Duodenal mucosa (tissue), 2 donors: ENCODE results near the gene TLE5.
"Not testable (repeated sequence)": the region's sequence is repeated elsewhere in the genome, so short reads cannot be mapped to it uniquely, and the experiment has no call there.

Source experiments
- H3K27ac ChIP-seq: one replicate; pipeline ENCODE4 v1.7.0; 2013; ENCODE audit warnings: low read depth, low read length
- H3K27me3 ChIP-seq, 2 donors: one replicate each; pipeline ENCODE4 v1.7.0; 2013; ENCODE audit warnings: low read length in 2 of 2, control low read depth in 1 of 2; ENCODE audit not compliant: insufficient read depth in 2 of 2, control insufficient read depth in 1 of 2
- H3K36me3 ChIP-seq, 2 donors: one replicate each; pipeline ENCODE4 v1.7.0; 2013; ENCODE audit warnings: low read length in 2 of 2, control low read depth in 1 of 2; ENCODE audit not compliant: insufficient read depth in 2 of 2, control insufficient read depth in 1 of 2
- H3K4me1 ChIP-seq, 2 donors: one replicate each; pipeline ENCODE4 v1.7.0; 2013; ENCODE audit warnings: low read length in 2 of 2, control low read depth in 1 of 2; ENCODE audit not compliant: insufficient read depth in 2 of 2, control insufficient read depth in 1 of 2
- H3K4me3 ChIP-seq, 2 donors: one replicate each; pipeline ENCODE4 v1.7.0; 2013; ENCODE audit warnings: low read length in 2 of 2, low read depth in 1 of 2
- H3K9ac ChIP-seq, 2 donors: one replicate each; pipeline ENCODE4 v1.7.0; 2013; ENCODE audit warnings: low read length in 2 of 2, low read depth in 1 of 2
- H3K9me3 ChIP-seq, 2 donors: one replicate each; pipeline ENCODE4 v1.7.0; 2013; ENCODE audit warnings: low read length in 2 of 2, control low read depth in 1 of 2; ENCODE audit not compliant: control insufficient read depth in 1 of 2

Gene TLE5

DNA sequence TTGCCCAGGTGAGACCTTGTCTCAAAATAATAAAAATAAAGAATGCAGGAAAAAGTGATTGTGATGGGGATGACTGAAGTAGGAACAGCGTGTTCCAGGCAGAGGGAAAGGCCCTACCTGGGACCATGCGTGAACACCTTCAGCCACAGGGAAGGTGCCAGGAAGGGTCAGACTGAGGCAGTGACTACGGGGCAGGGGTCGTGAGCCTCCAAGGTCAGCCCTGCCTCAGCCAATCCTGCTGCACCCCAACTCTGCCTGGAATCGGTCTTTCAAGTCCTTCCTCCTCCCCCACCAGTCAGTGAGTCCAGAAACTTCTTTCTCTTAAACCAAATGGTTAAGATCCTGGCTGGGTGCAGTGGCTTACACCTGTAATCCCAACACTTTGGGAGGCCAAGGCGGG lies 17.1 kb downstream of the TLE5 start:
- no peak overlapping the region for H3K9ac ChIP-seq
- H3K27ac ChIP-seq: no peak overlapping the region
- H3K36me3 ChIP-seq: no peaks in the 10 kb centered on the region
- no peak overlapping the region for H3K4me3 ChIP-seq
- no peaks in the 10 kb centered on the region for H3K9me3 ChIP-seq
- peaks cover 0 to 4% of the 10 kb centered on the region in 2 donors for H3K4me1 ChIP-seq
- no peaks in the 10 kb centered on the region for H3K27me3 ChIP-seq

DNA sequence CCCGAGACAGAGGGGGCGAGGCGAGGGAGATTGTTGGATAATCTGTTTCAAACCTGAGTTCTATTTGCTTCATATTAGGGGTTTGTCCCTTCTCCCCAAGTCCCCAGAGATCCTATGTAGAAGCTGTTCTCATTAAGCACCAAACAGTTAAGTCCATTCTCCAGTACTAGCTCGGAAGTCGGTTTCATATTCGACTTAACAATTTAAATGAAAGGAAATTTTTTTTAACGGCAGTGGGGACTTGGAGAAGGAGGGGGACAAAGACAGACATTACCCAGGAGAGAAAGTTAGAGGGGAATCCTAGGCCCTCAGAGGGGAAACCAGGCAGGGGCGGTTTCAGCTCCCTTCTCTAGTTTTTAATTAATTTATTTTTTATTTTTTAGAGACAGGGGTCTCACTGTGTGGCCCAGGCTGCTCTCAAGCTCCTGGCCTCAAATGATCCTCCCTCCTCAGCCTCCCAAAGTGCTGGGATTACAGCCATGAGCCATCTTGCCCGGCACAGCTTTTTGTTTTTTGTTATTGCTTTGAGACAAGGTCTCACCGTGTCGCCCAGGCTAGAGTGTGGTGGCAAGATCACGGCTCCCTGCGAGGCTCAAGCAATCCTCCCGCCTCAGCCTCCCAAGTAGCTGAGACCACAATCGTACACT lies 19.6 kb downstream of the TLE5 start:
- H3K9ac ChIP-seq: no peak overlapping the region
- H3K27ac ChIP-seq: no peak overlapping the region
- H3K4me1 ChIP-seq: peaks cover 0 to 4% of the 10 kb centered on the region in 2 donors
- no peaks in the 10 kb centered on the region for H3K36me3 ChIP-seq
- no peak overlapping the region for H3K4me3 ChIP-seq
- H3K27me3 ChIP-seq: no peaks in the 10 kb centered on the region
- no peaks in the 10 kb centered on the region for H3K9me3 ChIP-seq

GRCh38 chr19:3041761-3042620 lies 20.3 kb downstream of the TLE5 start:
- no peak overlapping the region for H3K4me3 ChIP-seq
- no peaks in the 10 kb centered on the region for H3K9me3 ChIP-seq
- H3K27ac ChIP-seq: no peak overlapping the region
- no peaks in the 10 kb centered on the region for H3K27me3 ChIP-seq
- no peaks in the 10 kb centered on the region for H3K36me3 ChIP-seq
- H3K9ac ChIP-seq: no peak overlapping the region
- H3K4me1 ChIP-seq: no peaks in the 10 kb centered on the region

GRCh38 chr19:3041327-3041726 lies 21.0 kb downstream of the TLE5 start:
- Histone ChIP-seq H3K27me3 (no peaks in the 10 kb centered on the region), H3K4me3 (no peak overlapping the region), H3K9me3 (no peaks in the 10 kb centered on the region), H3K36me3 (no peaks in the 10 kb centered on the region), H3K4me1 (peaks cover 0 to 5% of the 10 kb centered on the region in 2 donors), H3K9ac (no peak overlapping the region), H3K27ac (no peak overlapping the region)

DNA sequence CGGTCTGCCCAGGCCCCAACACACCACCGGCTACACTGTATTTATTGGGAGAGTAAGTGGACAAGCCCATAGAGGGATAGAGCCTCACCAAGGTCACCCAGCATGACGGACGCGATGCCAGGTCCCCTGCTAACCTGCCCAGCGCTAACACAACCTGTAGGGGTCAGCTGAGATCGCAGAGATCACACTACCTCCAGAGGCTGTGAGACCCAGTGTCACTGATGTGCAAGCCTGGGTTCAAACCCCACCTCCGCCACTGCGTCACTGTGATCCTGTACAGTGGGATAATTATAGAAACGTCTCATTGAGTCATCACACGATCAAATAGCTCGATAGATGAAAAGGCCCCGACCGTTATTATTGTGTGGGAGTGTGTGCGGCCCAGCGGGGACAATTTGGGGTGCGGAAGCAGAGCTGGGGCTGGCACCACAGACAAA lies 22.6 kb downstream of the TLE5 start:
- Histone ChIP-seq H3K36me3 (no peaks in the 10 kb centered on the region), H3K27me3 (no peaks in the 10 kb centered on the region), H3K4me1 (peaks cover 4 to 12% of the 10 kb centered on the region in 2 donors), H3K4me3 (no peak overlapping the region), H3K27ac (no peak overlapping the region), H3K9ac (no peak overlapping the region), H3K9me3 (no peaks in the 10 kb centered on the region)

DNA sequence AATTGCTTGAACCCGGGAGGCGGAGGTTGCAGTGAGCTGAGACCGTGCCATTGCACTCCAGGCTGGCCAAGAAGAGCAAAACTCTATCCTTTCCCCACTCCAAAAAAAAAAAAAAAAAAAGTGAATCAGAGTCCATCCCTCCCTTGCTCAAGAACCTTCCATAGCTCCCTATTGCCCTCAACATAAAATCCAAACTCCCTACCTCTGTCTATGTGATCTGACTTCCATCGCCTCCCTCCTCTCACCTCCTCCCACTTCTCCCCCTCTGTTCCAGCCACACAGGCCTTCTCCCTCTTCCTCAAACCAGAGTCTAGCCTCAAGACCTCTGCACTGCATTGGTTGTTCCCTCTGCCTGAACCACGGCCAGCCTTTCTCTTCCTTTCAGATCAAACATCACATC lies 23.2 kb downstream of the TLE5 start:
- Histone ChIP-seq H3K9ac (no peak overlapping the region), H3K36me3 (no peaks in the 10 kb centered on the region), H3K27me3 (no peaks in the 10 kb centered on the region), H3K4me3 (no peak overlapping the region), H3K9me3 (no peaks in the 10 kb centered on the region), H3K27ac (no peak overlapping the region), H3K4me1 (peaks cover 10 to 18% of the 10 kb centered on the region in 2 donors)

- Histone ChIP-seq H3K36me3 (no peaks in the 10 kb centered on the region), H3K9me3 (no peaks in the 10 kb centered on the region), H3K4me3 (no peak overlapping the region), H3K9ac (no peak overlapping the region), H3K27ac (no peak overlapping the region), H3K4me1 (peaks cover 10 to 18% of the 10 kb centered on the region in 2 donors), H3K27me3 (no peaks in the 10 kb centered on the region)
These were observed 24.1 kb downstream of the TLE5 start for GRCh38 chr19:3038214-3038613.

DNA sequence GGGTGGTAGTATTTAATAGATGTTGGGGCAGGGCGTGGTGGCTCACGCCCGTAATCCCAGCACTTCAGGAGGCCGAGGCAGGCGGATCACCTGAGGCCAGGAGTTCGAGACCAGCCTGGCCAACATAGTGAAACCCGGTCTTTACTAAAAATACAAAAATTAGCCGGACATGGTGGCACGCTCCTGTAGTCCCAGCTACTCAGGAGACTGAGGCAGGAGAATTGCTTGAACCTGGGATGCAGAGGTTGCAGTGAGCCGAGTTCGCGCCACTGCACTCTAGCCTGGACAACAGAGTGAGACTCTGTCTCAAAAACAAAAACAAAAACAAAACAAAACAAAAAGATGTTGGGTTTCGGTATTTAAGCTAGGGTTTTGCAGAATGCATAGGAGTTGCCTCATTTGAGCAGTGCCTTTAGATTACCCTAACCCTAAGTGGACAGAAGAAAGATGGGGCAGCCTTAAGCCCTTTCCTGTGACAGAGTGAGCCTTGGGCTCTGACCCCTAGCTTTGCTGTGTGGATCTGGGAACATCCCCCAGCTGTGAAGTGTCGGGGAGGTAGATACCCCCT lies 25.2 kb downstream of the TLE5 start:
- H3K36me3 ChIP-seq, H3K27ac ChIP-seq, H3K9me3 ChIP-seq, H3K27me3 ChIP-seq, H3K4me3 ChIP-seq: not testable (repeated sequence)
- H3K9ac ChIP-seq: peak overlapping the region in 1 of 2 donors; percentile 31
- peaks cover 10 to 18% of the 10 kb centered on the region in 2 donors for H3K4me1 ChIP-seq

DNA sequence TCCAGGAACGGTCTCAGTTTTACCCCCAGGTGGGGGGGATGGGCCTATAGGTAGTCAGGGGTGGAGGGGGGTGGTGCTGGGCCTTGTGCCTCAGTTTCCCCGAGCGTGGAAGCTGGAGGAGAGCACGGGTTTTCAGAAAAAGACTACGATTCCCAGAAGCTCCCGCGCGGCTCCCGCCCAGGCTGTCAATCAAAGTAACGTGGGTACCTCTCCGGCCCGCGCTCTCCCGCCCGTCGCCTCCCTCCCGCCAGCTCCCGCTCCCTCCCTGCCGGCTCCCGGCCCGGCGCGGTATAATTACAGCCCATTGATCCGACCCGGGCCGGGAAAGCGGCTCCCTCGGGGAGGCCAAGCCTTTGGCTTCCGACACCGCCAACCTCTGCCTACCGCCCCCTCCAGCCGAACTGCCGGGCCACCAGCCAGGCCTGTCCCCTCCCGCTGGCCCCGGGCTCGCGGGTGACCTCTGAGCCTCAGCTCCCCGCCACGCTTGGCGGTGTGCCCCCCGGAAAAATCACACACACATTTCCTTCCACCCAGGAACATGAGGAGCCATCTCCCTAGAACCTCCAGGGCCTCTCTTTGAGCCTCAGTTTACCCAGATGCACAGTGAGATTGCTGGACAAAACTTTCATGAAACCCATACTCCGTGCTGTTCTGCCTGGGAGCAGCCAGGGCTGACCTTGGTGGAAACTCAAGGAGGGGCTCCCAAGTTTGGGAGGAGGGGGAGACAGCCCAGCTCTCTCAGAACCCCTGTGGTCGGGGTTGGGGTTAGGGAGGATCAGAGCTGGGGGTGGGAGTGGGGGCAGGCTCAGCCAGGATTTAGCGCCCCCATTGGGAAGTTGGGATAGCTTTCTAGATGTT lies 25.9 kb downstream of the TLE5 start:
- Histone ChIP-seq H3K4me3 (peak overlapping the region; percentile 78 to 82), H3K27me3 (no peaks in the 10 kb centered on the region), H3K36me3 (no peaks in the 10 kb centered on the region), H3K27ac (peak overlapping the region; percentile 78), H3K9ac (peak overlapping the region; percentile 4 to 66), H3K9me3 (no peaks in the 10 kb centered on the region), H3K4me1 (peaks cover 10 to 18% of the 10 kb centered on the region in 2 donors)
